Stomach (tissue), 4 donors: ENCODE data around the gene NT5DC3.

Experiments
- POLR2AphosphoS5 ChIP-seq, 3 donors: sonication (generic); formaldehyde crosslinking; IDR thresholded peaks; one replicate each; pipeline ENCODE4 v1.6.1; 2016; ENCODE audit warnings: antibody characterized with exemption in 3 of 3
- TF ChIP-seq, protein P1 (sequence below), 7 experiments: fragments of 450-650 bp in 4 of 7; fragments of 200-600 bp in 3 of 7; sonication (generic) in 3 of 7; IDR thresholded peaks; one replicate each; pipeline ENCODE4 v1.5.1; 2016 to 2019; ENCODE audit warnings: antibody characterized with exemption in 7 of 7, control low read depth in 2 of 7, mild to moderate bottlenecking in 1 of 7

GRCh38 chr12:103865151-103865730, 24.2 kb upstream of the NT5DC3 start:
- TF ChIP-seq, protein P1, sequence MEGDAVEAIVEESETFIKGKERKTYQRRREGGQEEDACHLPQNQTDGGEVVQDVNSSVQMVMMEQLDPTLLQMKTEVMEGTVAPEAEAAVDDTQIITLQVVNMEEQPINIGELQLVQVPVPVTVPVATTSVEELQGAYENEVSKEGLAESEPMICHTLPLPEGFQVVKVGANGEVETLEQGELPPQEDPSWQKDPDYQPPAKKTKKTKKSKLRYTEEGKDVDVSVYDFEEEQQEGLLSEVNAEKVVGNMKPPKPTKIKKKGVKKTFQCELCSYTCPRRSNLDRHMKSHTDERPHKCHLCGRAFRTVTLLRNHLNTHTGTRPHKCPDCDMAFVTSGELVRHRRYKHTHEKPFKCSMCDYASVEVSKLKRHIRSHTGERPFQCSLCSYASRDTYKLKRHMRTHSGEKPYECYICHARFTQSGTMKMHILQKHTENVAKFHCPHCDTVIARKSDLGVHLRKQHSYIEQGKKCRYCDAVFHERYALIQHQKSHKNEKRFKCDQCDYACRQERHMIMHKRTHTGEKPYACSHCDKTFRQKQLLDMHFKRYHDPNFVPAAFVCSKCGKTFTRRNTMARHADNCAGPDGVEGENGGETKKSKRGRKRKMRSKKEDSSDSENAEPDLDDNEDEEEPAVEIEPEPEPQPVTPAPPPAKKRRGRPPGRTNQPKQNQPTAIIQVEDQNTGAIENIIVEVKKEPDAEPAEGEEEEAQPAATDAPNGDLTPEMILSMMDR (IDR thresholded peaks at IDR 0.05): no peak
- TF ChIP-seq POLR2AphosphoS5 (IDR thresholded peaks at IDR 0.05): no peak
